Breast epithelium (tissue), 3 donors: ENCODE results near the gene CEP295NL.

ENCODE experiments used
- POLR2A ChIP-seq: fragments of 450-650 bp; IDR thresholded peaks from one replicate; pipeline ENCODE4 v1.6.1; 2016; ENCODE audit warnings: antibody characterized with exemption, mild to moderate bottlenecking, moderate library complexity
- POLR2AphosphoS5 ChIP-seq, 3 donors: sonication (generic); formaldehyde crosslinking; IDR thresholded peaks; one replicate each; pipeline ENCODE4 v1.6.1; 2017; ENCODE audit warnings: antibody characterized with exemption in 3 of 3
- TF ChIP-seq, protein P1 (sequence below), 3 donors: fragments of 450-650 bp; IDR thresholded peaks; one replicate each; pipeline ENCODE4 v1.5.1; 2016 to 2017; ENCODE audit warnings: antibody characterized with exemption in 3 of 3, mild to moderate bottlenecking in 3 of 3, moderate library complexity in 3 of 3

GRCh38 chr17:78904371-78904770 is 1.4 kb upstream of the CEP295NL start:
- TF ChIP-seq, protein P1, sequence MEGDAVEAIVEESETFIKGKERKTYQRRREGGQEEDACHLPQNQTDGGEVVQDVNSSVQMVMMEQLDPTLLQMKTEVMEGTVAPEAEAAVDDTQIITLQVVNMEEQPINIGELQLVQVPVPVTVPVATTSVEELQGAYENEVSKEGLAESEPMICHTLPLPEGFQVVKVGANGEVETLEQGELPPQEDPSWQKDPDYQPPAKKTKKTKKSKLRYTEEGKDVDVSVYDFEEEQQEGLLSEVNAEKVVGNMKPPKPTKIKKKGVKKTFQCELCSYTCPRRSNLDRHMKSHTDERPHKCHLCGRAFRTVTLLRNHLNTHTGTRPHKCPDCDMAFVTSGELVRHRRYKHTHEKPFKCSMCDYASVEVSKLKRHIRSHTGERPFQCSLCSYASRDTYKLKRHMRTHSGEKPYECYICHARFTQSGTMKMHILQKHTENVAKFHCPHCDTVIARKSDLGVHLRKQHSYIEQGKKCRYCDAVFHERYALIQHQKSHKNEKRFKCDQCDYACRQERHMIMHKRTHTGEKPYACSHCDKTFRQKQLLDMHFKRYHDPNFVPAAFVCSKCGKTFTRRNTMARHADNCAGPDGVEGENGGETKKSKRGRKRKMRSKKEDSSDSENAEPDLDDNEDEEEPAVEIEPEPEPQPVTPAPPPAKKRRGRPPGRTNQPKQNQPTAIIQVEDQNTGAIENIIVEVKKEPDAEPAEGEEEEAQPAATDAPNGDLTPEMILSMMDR (IDR thresholded peaks at IDR 0.05), result no peak
- TF ChIP-seq POLR2A (no peak), POLR2AphosphoS5 (IDR thresholded peaks at IDR 0.05) (no peak)
